Superior temporal gyrus (tissue), 1 donor: ENCODE measurements around the gene HEBP2.

ENCODE experiments used
- DNase-seq: peaks from one replicate; pipeline ENCODE4 v3.0.0-alpha.2; 2016; ENCODE audit errors: extremely low spot score

Gene HEBP2

DNA sequence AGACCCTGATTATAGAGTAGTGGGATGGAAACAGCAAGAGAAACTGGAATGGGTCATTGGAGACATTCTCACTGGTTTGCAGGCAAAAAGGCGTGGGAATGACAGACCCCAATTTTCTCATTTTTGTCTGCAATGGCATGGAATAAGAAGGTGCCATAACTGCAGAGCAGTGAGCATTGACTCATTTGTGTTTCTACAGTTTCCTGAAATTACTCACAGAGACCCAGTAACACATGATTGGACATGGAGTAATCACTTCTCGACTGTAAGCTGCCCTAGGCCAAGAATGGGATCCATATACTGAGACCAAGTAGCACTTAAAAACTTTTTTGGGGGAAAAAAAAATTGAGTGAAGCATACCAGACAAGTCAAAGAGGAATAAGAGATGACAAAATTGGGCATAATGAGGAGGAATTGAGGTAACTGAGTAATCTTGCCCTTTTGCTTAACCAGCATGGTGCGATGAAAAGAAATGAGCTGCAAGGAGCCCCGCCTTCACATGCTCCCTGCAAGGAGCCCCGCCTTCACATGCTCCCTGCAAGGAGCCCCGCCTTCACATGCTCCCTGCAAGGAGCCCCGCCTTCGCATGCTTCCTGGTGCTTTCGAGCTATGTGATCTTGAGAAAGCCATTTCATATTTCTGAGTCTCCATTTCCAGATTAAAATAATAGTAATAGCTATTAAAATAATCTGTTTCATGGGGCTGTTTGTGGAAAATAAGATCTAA is 51.1 kb downstream of the HEBP2 start:
- no peak for DNase-seq

DNA sequence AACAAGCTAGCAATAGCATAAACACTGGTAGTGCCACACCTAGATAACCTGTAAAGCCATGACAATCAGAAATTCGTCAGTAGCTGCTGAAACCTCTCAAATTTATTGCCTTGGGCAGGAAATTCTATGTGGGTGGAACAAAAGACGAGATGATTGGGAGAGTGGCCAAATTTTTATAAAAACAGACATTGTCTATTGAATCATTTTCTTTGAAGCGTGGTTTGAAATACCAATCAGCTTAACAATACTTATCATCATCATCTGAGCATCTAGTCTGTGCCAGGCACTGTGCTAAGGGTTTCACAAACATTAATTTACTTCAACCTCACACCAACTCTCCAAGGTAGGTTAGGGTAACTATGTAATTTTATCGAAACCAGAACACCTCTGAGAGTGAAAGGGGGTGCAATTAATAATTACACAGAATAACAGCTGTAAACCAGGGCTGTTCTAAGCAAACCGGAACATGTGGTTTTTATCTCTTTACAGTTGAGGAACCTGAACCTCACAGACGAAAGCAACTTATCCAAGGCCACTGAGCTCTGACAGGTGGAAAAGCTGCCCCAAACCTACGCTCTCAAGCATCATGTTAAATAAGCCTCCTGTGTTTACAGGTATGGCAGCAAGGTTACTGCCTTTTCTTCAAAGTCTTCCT is 51.9 kb downstream of the HEBP2 start:
- no peak for DNase-seq

DNA sequence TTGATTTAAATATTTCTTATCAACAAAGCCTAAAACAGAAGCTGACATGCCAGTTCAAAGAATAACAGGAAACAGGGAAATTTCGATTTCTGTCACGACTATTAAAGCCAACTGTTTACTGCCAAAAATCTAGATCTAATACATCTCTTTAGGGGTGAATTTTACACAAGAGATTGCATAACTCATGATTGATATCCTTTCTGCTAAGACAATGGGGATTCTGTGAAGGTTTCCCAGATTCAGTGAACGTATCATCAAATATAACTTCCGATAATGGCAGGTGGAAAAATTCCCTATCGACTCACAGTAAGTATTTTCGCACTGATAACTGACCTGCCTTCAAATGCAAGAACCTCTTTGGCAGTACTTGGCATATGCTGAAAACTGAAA is 52.4 kb downstream of the HEBP2 start:
- no peak for DNase-seq

DNA sequence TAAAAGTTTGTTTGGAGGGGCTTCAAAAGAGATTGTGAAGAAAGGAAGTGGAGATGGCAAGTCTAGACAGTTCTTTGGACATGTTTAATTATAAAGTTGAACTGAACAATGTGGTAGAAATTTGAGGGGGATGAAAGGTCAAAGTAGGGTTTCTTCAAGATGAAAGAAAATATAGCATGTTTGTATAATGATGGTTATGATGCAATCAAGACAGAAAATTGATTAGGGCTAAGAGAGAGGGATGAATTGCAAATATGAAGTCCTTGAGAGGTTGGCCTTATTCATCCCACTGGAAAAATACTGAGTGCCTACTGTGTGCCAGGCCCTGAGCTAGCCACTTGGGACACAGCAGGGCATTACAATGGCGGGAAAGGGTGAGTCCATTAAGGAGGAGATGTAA is 57.6 kb downstream of the HEBP2 start:
- no peak for DNase-seq

DNA sequence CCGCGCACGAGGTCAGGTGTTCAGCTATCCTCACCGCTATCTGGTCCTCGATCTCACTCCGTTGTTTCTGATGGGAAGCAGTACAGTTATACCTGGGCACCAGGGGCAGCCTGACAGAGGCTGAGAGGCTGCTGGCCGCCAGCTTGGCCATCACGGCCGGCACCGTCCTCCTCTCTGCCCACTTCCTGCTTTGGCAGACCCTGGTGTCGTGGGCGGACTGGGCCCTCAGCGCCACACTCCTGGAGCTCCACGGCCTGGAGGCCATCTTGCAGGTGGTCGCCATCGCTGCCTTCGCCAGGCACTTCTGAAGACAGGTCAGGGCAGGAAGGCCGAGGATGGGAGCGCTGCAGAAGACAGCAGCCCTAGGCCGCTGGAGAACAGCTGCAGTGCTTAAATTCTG is 60.1 kb downstream of the HEBP2 start:
- DNase-seq: no peak

DNA sequence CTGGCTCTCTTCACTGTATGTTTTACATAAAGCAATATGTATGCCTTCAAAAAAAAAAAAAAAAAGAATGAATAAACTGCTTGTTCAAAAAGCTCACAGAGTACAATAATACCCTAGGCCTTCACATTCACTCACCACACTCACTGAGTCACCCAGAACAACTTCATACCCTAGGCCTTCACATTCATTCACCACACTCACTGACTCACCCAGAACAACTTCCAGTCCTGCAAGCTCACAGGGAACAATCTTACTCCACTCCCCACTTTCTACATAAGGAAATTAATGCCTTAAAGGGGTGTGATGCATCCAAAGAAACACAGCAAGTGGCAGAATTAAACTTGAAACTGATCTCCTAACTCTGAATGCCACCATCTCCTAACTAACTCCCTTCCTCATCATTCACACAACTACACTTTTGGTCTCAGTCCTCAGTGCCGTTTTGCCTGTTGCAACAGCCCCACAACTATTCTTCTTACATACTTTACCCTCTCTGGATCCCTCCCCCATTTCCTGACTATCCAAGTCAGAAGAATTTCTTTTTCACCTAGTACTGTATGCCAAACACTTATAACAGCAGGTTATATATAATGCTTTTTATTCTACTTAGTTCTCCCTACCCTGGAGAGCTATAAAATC is 61.1 kb downstream of the HEBP2 start:
- DNase-seq: no peak

DNA sequence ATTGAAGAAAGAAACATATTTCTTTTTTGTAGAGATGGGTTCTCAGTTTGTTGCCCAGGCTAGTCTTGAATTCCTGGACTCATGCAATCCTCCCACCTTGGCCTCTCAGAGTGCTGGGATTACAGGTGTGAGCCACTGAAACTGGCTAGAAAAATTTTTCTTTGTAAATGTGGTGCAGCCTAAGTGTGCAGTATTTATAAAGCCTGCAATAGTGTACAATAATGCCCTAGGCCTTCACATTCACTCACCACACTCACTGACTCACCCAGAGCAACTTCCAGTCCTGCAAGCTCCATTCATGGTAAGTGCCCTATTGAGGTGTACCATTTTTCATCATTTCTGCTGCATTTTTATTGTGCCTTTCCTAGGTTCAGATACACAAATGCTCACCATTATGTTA is 63.9 kb downstream of the HEBP2 start:
- DNase-seq: no peak

DNA sequence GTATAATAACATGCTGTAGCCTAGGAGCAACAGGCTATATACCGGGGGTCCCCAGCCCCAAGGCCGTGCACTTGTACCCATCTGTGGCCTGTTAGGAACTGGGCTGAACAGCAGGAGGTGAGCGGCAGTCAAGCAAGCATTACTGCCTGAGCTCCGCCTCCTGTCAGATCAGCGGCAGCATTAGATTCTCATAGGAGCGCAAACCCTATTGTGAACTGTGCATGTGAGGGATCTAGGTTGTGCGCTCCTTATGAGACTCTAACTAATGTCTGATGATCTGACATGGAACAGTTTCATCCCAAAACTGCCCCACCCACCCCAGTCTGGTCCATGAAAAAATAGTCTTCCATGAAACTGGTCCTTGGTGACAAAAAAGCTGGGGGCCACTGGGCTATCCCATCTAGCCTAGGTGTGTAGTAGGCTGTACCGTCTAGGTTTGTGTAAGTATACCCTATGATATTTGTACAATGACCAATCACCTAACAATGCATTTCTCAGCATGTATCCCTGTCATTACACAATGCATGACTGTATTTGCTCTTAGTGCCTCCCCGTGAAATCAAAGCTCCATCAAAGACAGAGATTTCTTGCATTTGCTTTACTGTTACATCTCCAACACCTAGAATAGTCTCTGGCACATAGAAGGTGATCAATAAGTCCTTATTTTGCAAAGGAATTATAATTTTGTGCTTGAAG is 64.4 kb downstream of the HEBP2 start:
- no peak for DNase-seq
